ENCODE measurements around the gene DCBLD1.

- TF ChIP-seq CTCF (IDR thresholded peaks at IDR 0.05) (no peak), POLR2AphosphoS5 (IDR thresholded peaks at IDR 0.05) (no peak)
Observed at GRCh38 chr6:117559299-117559698, 76.8 kb downstream of the DCBLD1 start.

Data from prostate gland (tissue), 2 donors.